DOHH2 (cell line): ENCODE results near the gene SLAMF7.
A peak's percentile ranks its signal among the peaks of the same experiment; 100 is the strongest.

Experiments used
- H3F3A ChIP-seq: fragments of 200-600 bp; sonication (generic), shearing (Covaris generic); 2 replicates; pipeline ENCODE4 v1.6.0; 2016; ENCODE audit warnings: antibody characterized with exemption, mild to moderate bottlenecking; ENCODE audit not compliant: control insufficient read depth, insufficient read depth
- H3K27ac ChIP-seq: fragments of 200-600 bp; sonication (generic); 2 replicates; pipeline ENCODE4 v1.5.1; 2014; ENCODE audit warnings: low read depth, mild to moderate bottlenecking, low read length, moderate library complexity
- H3K27me3 ChIP-seq: fragments of 200-600 bp; sonication (generic); 2 replicates; pipeline ENCODE4 v1.6.1; 2014; ENCODE audit warnings: mild to moderate bottlenecking, low read length, mixed read lengths; ENCODE audit not compliant: control insufficient read depth
- H3K36me3 ChIP-seq: fragments of 200-600 bp; sonication (generic); 2 replicates; pipeline ENCODE4 v1.6.1; 2014; ENCODE audit warnings: mild to moderate bottlenecking, low read length, moderate library complexity, mixed read lengths; ENCODE audit not compliant: control insufficient read depth
- H3K4me1 ChIP-seq: fragments of 200-600 bp; sonication (generic); 2 replicates; pipeline ENCODE4 v1.6.1; 2014; ENCODE audit warnings: mild to moderate bottlenecking, low read length, mixed read lengths; ENCODE audit not compliant: control insufficient read depth
- H3K4me2 ChIP-seq: fragments of 200-600 bp; sonication (generic); 2 replicates; pipeline ENCODE4 v1.6.0; 2014; ENCODE audit warnings: mild to moderate bottlenecking, low read length, moderate library complexity
- H3K4me3 ChIP-seq: fragments of 200-600 bp; sonication (generic); 2 replicates; pipeline ENCODE4 v1.5.1; 2014; ENCODE audit warnings: mild to moderate bottlenecking, low read length, mixed read lengths
- H3K79me2 ChIP-seq: fragments of 200-600 bp; sonication (generic); 2 replicates; pipeline ENCODE4 v1.6.1; 2014; ENCODE audit warnings: mild to moderate bottlenecking, low read length, mixed read lengths; ENCODE audit not compliant: control insufficient read depth
- H3K9me2 ChIP-seq: fragments of 200-600 bp; sonication (generic); replicated peaks from 2 replicates; pipeline ENCODE4 v1.6.1; 2014; ENCODE audit warnings: mild to moderate bottlenecking, low read length, mixed read lengths; ENCODE audit not compliant: control insufficient read depth
- H3K9me3 ChIP-seq: fragments of 200-600 bp; sonication (generic); 2 replicates; pipeline ENCODE4 v1.6.1; 2014; ENCODE audit warnings: antibody characterized with exemption, low read length, mixed read lengths; ENCODE audit not compliant: control insufficient read depth, insufficient read depth
- H4K20me1 ChIP-seq: fragments of 200-600 bp; sonication (generic); 2 replicates; pipeline ENCODE4 v1.6.0; 2014; ENCODE audit warnings: low read depth, mild to moderate bottlenecking, antibody characterized with exemption, low read length, moderate library complexity; ENCODE audit not compliant: control insufficient read depth, insufficient read depth
- CTCF ChIP-seq: fragments of 200-600 bp; sonication (generic); IDR thresholded peaks from one replicate; pipeline ENCODE4 v1.5.1; 2014; ENCODE audit warnings: antibody characterized with exemption, mild to moderate bottlenecking, low read depth, low read length; ENCODE audit not compliant: poor library complexity, severe bottlenecking
- EZH2phosphoT487 ChIP-seq: fragments of 200-600 bp; sonication (generic); IDR thresholded peaks from 2 replicates; pipeline ENCODE4 v1.6.1; 2017; ENCODE audit warnings: borderline replicate concordance, mild to moderate bottlenecking, antibody characterized with exemption, low read length, moderate library complexity, mixed read lengths

Gene SLAMF7

GRCh38 chr1:160708118-160708517, 30.9 kb upstream of the SLAMF7 start:
- no peak for TF ChIP-seq CTCF
- peak overlapping the region; percentile 20 for H3K4me3 ChIP-seq

GRCh38 chr1:160708801-160709200, 30.2 kb upstream of the SLAMF7 start:
- peak overlapping the region; percentile 36 for H3K4me2 ChIP-seq
- H3K9me2 ChIP-seq = no peaks in the 10 kb centered on the region
- H3K4me1 ChIP-seq = peaks cover 68% of the 10 kb centered on the region
- H3K4me3 ChIP-seq = 0 out of 2 replicates have a peak overlapping the region, but pooled peaks have one; percentile 14
- H3F3A ChIP-seq = 0 out of 2 replicates have a peak, but pooled peaks cover 3% of the 10 kb centered on the region
- no peaks in the 10 kb centered on the region for H3K79me2 ChIP-seq
- H4K20me1 ChIP-seq = no peaks in the 10 kb centered on the region
- no peaks in the 10 kb centered on the region for H3K36me3 ChIP-seq
- no peak overlapping the region for H3K27ac ChIP-seq
- no peaks in the 10 kb centered on the region for H3K27me3 ChIP-seq
- TF ChIP-seq EZH2phosphoT487 (no peak), CTCF (no peak)
- no peaks in the 10 kb centered on the region for H3K9me3 ChIP-seq

More at GRCh38 chr1:160708118-160708517, 30.9 kb upstream of the SLAMF7 start:
- H3K4me2 ChIP-seq = peak overlapping the region; percentile 36
- no peaks in the 10 kb centered on the region for H3K79me2 ChIP-seq
- H3K4me1 ChIP-seq = peaks cover 68% of the 10 kb centered on the region
- 0 out of 2 replicates have a peak, but pooled peaks cover 3% of the 10 kb centered on the region for H3F3A ChIP-seq
- no peaks in the 10 kb centered on the region for H3K9me2 ChIP-seq
- H3K27me3 ChIP-seq = no peaks in the 10 kb centered on the region
- H3K9me3 ChIP-seq = no peaks in the 10 kb centered on the region
- H3K36me3 ChIP-seq = no peaks in the 10 kb centered on the region
- no peaks in the 10 kb centered on the region for H4K20me1 ChIP-seq
- H3K27ac ChIP-seq = no peak overlapping the region

GRCh38 chr1:160709715-160710114, 29.3 kb upstream of the SLAMF7 start:
- Histone ChIP-seq H3K79me2 (no peaks in the 10 kb centered on the region), H3F3A (0 out of 2 replicates have a peak, but pooled peaks cover 3% of the 10 kb centered on the region), H4K20me1 (no peaks in the 10 kb centered on the region), H3K27ac (no peak overlapping the region), H3K4me3 (no peak overlapping the region), H3K27me3 (no peaks in the 10 kb centered on the region), H3K4me1 (peaks cover 65% of the 10 kb centered on the region), H3K9me3 (no peaks in the 10 kb centered on the region), H3K4me2 (no peak overlapping the region; the same call in 1 of the 2 replicates), H3K9me2 (no peaks in the 10 kb centered on the region), H3K36me3 (no peaks in the 10 kb centered on the region)
- no peak for TF ChIP-seq EZH2phosphoT487
- no peak for TF ChIP-seq CTCF
